RKO (cell line): ENCODE measurements around the gene NOS2.

ENCODE experiments used
- DNase-seq: peaks from one replicate; pipeline ENCODE4 v3.0.0-alpha.2; 2016; ENCODE audit warnings: low spot score

Gene NOS2

DNA sequence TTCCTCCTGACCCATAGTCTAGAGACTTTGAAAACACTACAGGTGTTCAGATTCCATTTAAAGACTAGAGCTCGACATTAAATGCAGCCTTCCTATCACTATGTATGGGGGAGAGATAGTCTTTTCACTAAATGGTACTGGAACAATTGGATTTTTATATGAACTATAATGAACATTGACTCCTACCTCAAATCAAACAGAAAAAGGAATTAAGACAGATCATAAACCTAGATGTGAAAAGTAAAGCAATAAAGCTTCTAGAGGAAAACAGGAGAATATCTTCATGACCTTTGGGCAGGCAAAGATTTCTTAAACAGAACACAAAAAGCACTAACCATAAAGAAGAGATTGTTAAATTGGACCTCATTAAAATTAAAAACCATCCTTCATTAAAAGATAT, 18.8 kb upstream of the NOS2 start:
- no peak for DNase-seq

DNA sequence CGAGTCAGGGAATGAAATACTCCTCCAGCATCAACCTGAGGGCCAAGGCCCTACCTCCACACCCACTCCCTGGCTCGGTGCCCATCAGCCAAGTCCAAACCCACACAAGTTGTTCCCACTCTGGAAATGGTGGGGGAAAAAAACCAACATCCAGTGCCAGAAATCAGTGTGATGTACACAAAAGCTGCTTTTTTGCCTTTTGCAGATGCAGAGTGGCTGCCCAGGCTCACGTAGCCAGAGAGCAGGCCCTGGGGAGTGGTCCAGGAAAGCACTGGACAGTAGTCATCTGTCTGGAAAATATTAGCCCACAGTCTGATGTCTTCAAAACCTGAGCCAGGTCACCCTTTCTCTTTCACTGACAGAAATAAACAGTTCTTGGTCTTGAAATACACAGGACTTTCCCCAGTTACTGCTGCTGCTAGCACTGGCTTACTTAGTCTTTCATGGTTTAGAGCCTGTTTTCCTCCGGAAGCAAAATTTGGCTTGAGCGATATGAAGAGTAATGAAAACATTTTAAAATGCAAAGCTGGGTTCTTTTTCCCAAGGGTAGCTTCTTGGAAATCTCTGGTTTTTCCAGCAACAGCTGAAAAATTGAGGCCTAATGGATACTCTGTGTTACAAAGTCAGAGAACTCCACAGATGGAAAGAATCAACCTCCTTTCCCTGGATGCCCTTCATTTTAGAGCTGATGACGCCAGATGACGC, 18.2 kb upstream of the NOS2 start:
- no peak for DNase-seq

GRCh38 chr17:27817731-27818130, 17.4 kb upstream of the NOS2 start:
- DNase-seq, result no peak

- DNase-seq, result no peak
Observed at GRCh38 chr17:27816946-27817345, 16.6 kb upstream of the NOS2 start.

DNA sequence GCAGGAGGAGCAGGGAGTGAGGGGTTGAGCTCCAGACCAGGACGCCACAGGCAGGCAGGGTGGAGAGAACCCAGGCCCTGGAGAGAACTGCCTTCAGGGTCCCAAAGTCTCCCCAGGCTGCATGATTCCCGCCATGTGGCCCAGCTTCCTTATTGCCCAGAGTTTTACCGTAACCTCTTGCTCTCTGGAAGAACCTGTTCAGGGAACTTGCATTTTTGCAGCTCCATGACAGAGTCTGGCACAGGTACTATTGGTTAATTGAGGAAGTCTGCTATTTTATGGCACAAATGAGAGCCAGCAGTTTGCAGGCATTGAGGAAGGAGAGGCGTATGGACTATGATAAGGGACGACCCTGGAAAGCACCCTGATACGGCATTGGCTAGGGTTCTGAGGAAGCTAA, 11.6 kb upstream of the NOS2 start:
- no peak for DNase-seq

DNA sequence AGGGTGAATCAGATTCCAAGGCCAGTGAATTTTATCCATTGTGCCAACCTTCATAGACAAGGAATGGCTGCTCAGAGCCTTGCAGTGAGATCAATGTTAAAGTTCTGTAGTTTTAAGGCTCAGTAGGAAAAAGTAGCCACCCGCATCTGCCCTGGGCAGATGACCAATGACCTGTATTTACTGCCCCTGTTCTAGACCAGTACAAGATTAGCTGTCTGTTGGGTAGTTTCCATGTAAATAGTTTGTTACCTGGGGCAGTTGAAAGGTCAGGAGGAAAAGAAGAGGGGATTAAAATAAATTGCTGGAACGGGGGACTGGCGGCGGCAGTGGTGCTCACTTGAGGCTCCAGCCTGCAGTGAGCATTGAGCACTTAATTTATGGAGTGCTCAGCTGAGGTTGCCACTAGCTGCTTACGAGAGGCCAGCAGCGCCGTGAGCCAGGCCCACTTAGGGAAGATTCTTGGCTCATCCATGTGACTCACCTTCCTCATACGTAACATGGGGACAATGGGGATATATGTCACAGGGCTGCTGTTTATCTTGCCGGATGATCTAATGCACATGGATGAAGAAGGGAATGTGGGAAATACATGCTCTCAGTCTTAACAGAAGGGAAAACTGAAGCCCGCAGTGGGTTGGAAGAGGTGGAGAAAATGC, 10.7 kb upstream of the NOS2 start:
- peak; percentile 31 for DNase-seq

DNA sequence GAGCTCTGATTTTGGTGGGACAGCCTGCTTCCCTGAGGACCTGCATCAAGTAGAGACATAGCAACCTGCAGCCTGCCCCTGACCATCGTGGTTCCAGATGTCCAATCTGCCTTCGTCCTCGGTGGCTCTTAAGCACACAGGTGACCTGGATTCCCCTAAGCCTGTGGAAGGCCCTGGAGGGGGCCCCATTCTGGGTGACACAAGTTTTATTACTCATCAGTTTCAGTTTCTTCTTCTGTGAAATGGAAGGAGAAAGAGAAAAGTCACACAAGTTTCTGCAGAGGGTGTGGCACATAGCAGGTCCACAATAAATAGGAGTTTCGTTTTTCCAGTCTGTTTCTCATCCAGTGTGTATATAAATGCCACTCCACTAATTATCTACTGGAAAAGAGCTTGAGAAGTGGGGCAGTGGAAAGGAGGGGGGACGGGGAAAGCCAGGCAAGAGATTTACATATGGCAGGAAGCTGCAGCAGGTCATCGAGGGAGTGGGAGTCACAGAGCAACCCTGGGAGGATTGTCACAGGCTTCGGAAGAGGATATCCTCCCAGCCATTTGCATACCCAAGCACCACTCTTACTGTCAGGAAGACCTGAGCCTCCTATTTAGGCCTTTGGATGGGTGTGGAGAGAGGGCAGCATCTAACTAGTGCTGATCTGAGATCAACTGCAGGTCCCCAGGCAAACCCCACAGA, 10.0 kb upstream of the NOS2 start:
- DNase-seq, result no peak

GRCh38 chr17:27809555-27809954, 9.2 kb upstream of the NOS2 start:
- DNase-seq, result no peak

- DNase-seq, result no peak
Observed at GRCh38 chr17:27808628-27809027, 8.3 kb upstream of the NOS2 start.

DNA sequence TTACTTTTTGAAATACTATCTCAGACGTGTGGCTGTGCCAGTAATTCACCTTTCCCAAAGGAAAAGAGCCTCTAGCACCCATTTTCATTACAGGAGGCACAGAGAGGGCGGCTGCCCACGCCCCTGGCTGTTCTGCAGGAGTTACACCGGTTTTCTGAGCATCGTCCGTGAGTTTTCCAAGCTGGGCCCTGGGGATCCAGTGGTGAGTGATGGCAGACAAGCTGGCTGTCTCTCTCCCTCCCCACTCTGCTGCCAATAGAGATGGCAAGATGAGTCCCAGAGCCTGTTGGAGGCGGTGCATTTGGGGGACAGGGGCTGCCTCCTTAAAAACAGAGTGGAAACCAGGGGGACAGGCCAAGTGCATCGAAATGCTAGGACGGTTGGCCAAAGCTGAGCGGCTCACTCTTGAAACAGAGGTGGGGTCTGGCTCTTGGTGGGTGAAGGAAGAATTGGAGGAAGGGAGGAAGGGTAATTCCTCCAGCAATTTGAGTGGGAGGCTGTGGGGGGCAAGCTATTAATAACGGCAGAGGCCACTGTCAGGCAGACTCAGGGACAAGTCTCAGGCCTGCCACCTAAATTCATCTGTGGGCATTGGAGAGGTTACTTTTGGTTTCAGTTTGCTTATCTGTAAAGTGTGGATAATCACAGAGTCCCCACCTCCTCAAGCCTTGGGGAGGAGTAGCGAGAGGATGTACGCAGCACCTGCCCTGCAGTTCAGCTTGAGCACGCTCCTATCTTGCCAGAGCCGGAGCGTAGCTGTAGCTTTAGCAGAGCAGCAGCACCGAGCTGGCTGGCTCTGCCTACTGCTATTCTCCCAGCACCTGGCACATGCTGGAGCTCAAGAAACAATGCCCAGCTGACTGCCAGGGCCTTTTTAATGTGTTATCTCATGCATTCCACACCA, 7.5 kb upstream of the NOS2 start:
- no peak for DNase-seq

DNA sequence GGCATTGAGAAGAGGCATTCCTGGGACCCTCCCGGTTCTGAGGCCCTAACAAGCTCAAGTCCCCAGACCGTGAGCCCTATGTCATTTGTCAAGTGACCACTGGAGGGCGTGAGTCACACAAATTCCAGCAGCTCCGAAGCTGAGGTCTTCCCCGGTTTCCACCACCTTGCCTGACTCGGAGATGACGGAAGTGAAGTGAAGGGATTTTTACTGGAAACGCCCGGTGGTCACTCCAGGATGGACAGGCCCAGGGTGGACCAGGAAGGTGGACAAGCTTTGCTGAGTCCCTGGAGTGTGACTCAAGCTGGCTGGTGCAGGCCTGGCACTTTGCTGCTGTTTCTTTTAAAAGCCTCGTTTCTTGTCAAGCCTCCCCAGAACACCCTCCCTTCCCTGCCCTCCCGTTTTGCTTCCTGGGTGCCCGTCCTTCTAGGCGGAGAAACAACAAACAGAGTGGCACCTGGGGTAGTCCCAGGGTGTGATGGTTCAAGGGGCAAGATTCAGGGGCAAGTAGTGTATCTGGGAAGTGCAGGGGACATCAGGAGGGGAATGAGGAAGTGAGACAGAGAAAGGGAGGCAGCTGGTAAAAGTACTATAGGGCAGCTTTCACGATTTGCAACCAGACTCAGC, 5.3 kb upstream of the NOS2 start:
- peak; percentile 86 for DNase-seq

- DNase-seq, result no peak
Observed at GRCh38 chr17:27804113-27804512, 3.8 kb upstream of the NOS2 start.

GRCh38 chr17:27802962-27803680, 2.8 kb upstream of the NOS2 start:
- no peak for DNase-seq

DNA sequence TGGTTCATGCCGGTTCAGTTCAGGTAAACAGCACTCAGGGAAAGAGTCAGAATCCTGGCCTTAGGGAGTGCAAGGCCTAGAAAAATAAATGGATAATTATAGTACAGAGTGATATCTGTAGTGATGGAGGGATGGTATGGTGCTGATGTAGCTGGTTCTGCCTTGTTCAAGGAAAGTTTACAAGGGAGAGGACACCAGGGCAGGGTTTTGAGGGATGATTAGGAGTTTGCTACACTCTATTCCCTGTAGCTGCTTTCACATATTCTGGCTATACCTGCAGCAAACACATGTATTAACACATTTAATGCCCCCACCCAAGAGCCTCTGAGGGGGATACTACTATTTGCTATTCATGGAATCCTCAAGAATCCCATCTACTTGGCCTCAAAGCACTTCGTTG, 1.7 kb upstream of the NOS2 start:
- no peak for DNase-seq

- DNase-seq, result no peak
Observed at GRCh38 chr17:27798376-27798775, 2.0 kb downstream of the NOS2 start.

GRCh38 chr17:27797390-27798091, 2.8 kb downstream of the NOS2 start:
- no peak for DNase-seq

DNA sequence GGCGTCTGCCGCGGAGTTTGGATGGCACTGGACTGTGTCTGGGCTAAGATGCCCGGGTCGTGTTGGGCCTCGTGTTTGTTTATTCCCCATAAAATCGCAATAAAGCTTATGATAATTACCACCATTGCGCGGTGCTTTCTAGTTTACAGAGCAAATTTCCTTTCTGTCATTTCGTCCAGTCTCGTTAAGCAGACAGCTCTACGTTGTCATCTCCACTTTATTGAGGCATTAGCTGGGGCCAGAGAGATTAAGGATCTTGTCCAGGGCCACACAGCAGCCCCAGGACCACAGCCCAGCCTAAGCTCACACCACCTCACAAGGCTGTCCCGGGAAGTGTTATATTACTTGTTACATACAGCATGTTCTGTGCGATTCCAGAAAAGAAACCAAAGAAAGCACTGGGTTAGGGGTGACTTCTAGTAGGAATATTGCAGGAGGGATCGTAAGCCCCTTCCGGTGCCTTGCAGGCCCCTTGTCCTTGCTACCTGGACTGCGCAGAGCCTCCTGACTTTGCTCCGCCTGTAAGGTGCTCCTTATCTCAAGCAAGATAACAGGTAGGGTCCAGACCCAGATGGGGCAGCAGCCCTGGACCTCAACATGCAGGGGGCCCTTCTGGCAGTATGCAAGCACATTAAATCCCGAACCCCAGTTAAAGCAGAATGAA, 6.3 kb downstream of the NOS2 start:
- DNase-seq, result no peak

GRCh38 chr17:27793168-27793905, 7.0 kb downstream of the NOS2 start:
- no peak for DNase-seq

GRCh38 chr17:27792095-27792494, 8.2 kb downstream of the NOS2 start:
- DNase-seq, result no peak
